ENCODE data around the gene IL32. TPM values are rescaled to one million over a fixed set of nuclear protein-coding genes. Genes with fewer than 3 reads are reported as not detected.
"Not testable (repeated sequence)": the region's sequence is repeated elsewhere in the genome, so short reads cannot be mapped to it uniquely, and the experiment has no call there.

The IL32 gene
- total RNA-seq, 3 donors from 2014 or later, result 585 to 715 (median 696) TPM

DNA sequence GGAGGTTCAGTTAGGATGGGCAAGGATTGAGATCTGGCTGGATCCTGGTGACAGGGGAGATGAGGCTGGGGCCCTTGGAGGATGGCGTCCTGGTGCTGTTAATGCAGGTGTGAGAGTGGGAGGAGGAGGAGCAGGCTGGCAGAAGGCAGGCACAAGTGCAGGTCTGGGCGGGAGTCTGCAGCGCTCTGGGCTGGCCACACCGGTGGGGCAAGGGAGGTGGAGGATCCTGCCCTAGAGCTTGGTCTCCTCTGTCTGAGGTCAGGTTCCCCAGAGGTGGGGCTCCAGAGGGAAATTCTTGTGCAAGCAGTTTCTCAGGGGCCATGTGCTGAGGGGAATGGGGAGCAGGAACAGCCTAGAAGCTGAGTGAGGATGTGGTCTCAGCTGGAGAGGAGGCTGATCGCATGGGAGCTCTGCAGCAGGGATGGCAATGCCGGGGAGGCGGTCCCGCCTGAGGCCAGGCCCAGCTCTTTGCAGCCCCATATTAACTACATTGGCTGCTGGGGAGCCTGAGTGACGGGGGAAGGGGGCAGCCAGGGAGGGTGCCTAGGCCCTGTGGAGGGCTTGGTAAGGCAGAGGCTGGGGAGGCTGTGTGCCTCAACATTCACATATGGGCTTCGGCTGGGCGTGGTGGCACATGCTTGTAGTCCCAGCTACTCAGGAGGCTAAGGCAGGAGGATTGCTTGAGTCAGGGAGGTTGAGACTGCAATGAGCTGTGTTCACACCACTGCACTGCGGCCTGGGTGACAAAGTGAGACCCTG, 12.7 kb upstream of the IL32 start:
- DNase-seq; H3K27me3 Mint-ChIP-seq (ENCODE audit: low read depth); H3K9me3 Mint-ChIP-seq; H3K36me3 Mint-ChIP-seq (ENCODE audit: insufficient read depth); H3K4me3 Mint-ChIP-seq: not testable (repeated sequence)
- peaks cover 38% of the 10 kb centered on the region for H3K4me1 Mint-ChIP-seq (ENCODE audit: low read depth)
- peak; percentile 71 to 79 for ATAC-seq

DNA sequence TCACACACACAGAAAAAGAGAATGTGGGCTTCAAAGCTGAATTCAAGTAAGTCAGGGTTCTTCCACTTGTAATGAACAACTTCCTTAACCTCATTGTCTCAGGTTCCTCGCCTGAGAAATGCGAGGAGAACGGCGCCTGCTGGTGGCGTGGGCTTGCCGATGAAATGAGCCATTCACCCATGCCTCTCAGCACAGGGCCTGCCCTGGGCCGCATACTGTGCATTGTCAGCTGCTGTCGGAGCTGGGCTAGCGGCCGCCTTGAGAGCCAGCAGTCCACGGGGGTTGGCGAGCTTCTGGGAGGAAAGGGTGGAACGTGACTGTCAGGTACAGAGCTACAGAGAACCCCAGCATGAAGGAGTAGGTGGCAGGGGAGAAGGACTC, 12.1 kb upstream of the IL32 start:
- not testable (repeated sequence) for H3K9me3 Mint-ChIP-seq; DNase-seq; H3K36me3 Mint-ChIP-seq (ENCODE audit: insufficient read depth); H3K27me3 Mint-ChIP-seq (ENCODE audit: low read depth); H3K4me3 Mint-ChIP-seq
- peaks cover 38% of the 10 kb centered on the region for H3K4me1 Mint-ChIP-seq (ENCODE audit: low read depth)
- peak; percentile 61 to 63 for ATAC-seq

DNA sequence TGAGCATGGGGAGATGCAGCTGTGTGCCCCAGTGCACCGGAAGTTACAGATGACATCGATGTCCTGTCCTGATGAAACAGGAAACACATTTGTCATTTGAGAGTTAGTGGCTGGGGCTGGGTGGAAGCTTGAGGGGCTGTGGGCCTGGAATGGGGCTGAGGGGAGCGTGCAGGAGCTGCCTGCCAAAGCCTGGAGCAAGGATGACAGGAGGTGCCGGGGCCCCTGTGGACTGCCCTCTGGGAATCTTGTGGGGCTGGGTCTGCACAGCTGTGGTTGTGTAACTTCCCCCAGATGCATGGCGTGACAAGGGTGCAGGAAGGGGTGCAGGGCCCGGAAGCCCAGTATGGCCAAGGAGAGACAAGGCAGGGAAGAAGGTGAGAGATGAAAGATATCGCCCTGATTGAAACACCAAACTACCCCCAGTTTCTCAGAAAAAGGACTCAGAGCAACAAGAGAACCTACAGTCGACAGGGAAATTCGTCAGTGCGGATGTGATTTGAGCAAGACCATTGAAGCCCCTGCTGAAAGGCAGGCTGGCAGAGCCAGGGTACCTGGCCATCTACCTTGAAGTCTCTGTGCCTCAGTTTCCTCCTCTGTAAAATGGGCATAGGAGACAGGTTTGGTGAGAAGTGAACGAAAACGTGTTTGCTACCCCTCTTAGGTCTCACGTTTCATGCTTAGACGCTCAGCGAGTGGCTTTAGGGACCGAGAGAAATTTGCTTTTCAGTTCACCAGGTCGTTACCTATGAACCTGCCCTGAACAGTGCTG, 10.3 kb upstream of the IL32 start:
- H3K9me3 Mint-ChIP-seq, result no peaks in the 10 kb centered on the region
- peaks cover 45% of the 10 kb centered on the region for H3K4me1 Mint-ChIP-seq (ENCODE audit: low read depth)
- DNase-seq, result no peak
- ATAC-seq, result no peak
- H3K36me3 Mint-ChIP-seq (ENCODE audit: insufficient read depth), result peaks cover 10% of the 10 kb centered on the region
- H3K27me3 Mint-ChIP-seq (ENCODE audit: low read depth), result no peaks in the 10 kb centered on the region
- H3K4me3 Mint-ChIP-seq, result peak overlapping the region; percentile 39

GRCh38 chr16:3055734-3056115, 9.7 kb upstream of the IL32 start:
- H3K27me3 Mint-ChIP-seq (ENCODE audit: low read depth); H3K36me3 Mint-ChIP-seq (ENCODE audit: insufficient read depth); H3K9me3 Mint-ChIP-seq; DNase-seq; H3K4me3 Mint-ChIP-seq; ATAC-seq: not testable (repeated sequence)
- peaks cover 50% of the 10 kb centered on the region for H3K4me1 Mint-ChIP-seq (ENCODE audit: low read depth)

DNA sequence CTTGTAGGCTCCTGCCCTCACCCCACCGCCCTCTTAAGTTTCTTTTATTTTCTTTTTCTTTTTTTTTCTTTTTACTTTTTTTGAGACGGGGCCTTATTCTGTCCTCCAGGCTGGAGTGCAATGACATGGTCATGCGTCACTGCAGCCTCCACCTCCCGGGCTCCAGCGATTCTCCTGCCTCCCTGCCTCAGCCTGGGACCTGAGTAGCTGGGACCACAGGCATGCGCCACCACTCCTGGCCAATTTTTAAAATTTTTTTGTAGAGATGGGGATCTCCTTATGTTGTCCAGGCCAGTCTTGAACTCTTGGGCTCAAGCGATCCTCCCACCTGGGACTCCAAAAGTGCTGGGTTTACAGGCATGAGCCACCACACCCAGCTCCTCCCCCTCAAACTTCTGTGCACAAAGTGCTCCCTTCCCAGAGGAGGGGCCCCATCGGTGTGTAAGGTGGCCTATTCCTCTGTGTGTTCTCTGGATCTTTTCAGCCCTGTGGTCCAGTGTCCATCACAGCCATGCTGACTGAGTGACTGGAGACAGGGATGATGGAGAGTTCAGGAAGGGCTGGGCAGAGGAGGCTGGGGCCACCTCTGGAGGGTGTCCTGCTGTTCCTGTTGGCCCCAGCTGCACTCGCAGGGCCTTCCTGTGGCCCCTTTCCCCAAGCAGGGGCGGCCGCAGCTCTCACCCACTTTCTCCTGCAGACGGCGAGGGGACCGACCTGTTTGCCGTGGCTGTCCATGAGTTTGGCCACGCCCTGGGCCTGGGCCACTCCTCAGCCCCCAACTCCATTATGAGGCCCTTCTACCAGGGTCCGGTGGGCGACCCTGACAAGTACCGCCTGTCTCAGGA, 8.9 kb upstream of the IL32 start:
- DNase-seq (no peak), ATAC-seq (no peak)
- Mint-ChIP-seq H3K27me3 (ENCODE audit: low read depth) (no peaks in the 10 kb centered on the region), H3K36me3 (ENCODE audit: insufficient read depth) (peaks cover 10% of the 10 kb centered on the region), H3K9me3 (no peaks in the 10 kb centered on the region), H3K4me3 (peak overlapping the region; percentile 62), H3K4me1 (ENCODE audit: low read depth) (peaks cover 50% of the 10 kb centered on the region)

DNA sequence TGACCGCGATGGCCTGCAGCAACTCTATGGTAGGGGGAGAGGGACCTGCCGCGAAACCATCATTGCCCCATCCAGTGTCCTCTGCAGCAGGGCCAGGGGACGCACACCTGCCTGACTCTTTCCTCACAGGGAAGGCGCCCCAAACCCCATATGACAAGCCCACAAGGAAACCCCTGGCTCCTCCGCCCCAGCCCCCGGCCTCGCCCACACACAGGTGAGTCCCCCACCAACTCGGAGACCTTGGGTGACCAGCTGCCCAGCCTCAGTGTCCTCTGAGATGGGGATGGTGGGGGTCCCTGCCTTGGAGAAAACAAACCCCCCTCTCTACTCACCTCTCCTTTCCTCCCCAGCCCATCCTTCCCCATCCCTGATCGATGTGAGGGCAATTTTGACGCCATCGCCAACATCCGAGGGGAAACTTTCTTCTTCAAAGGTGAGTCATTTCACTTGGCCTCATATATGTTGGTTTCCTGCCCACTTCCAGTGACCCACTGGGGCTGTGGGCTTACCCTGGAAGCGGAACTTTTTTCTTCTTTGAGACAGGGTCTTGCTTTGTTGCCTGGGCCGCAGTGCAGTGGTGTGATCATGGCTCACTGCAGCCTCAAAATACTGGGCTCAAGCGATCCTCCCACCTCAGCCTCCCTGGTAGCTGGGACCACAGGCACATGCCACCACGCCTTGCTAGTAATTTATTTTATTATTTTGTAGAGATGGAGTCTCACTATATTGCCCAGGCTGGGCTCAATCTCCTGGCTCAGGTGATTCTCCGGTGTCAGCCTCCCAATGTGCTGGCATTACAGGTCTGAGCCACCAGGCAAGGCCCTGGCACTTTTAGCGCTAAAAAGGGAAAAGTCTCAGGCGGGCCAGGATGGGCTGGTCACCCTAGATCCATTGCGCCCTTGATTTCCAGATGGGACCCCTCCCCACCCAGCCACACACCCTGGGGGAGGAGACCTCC, 8.0 kb upstream of the IL32 start:
- Mint-ChIP-seq H3K4me1 (ENCODE audit: low read depth) (peaks cover 52% of the 10 kb centered on the region), H3K9me3 (no peaks in the 10 kb centered on the region), H3K36me3 (ENCODE audit: insufficient read depth) (peaks cover 10% of the 10 kb centered on the region), H3K4me3 (peak overlapping the region; percentile 62), H3K27me3 (ENCODE audit: low read depth) (no peaks in the 10 kb centered on the region)
- DNase-seq, result no peak
- no peak for ATAC-seq

DNA sequence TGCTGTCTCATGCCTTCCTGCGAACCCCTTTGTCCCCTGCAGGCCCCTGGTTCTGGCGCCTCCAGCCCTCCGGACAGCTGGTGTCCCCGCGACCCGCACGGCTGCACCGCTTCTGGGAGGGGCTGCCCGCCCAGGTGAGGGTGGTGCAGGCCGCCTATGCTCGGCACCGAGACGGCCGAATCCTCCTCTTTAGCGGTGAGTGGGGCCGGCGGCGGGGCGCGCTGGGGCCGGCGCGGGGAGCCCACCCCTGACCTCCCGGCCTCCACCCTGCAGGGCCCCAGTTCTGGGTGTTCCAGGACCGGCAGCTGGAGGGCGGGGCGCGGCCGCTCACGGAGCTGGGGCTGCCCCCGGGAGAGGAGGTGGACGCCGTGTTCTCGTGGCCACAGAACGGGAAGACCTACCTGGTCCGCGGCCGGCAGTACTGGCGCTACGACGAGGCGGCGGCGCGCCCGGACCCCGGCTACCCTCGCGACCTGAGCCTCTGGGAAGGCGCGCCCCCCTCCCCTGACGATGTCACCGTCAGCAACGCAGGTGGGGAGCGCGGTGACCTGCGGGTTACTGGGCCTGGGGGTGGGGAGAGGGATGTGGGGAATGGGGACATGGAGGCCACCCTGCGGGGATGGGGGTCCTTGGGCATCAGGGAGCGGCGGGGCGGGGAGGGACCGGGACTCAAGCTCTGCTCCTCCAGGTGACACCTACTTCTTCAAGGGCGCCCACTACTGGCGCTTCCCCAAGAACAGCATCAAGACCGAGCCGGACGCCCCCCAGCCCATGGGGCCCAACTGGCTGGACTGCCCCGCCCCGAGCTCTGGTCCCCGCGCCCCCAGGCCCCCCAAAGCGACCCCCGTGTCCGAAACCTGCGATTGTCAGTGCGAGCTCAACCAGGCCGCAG, 7.1 kb upstream of the IL32 start:
- no peaks in the 10 kb centered on the region for H3K27me3 Mint-ChIP-seq (ENCODE audit: low read depth)

GRCh38 chr16:3059041-3059722, 6.3 kb upstream of the IL32 start:
- peak; percentile 91 to 92 for ATAC-seq
- Mint-ChIP-seq H3K4me1 (ENCODE audit: low read depth) (peaks cover 62% of the 10 kb centered on the region), H3K36me3 (ENCODE audit: insufficient read depth) (peaks cover 8% of the 10 kb centered on the region), H3K27me3 (ENCODE audit: low read depth) (no peaks in the 10 kb centered on the region), H3K9me3 (no peaks in the 10 kb centered on the region), H3K4me3 (peak overlapping the region; percentile 85)
- DNase-seq, result peak; percentile 86

More for the DNA sequence above, 7.1 kb upstream of the IL32 start:
- H3K36me3 Mint-ChIP-seq (ENCODE audit: insufficient read depth), result peaks cover 10% of the 10 kb centered on the region
- peaks cover 61% of the 10 kb centered on the region for H3K4me1 Mint-ChIP-seq (ENCODE audit: low read depth)
- ATAC-seq, result peak; percentile 56 to 59
- H3K4me3 Mint-ChIP-seq, result peak overlapping the region; percentile 85
- peak; percentile 46 for DNase-seq
- no peaks in the 10 kb centered on the region for H3K9me3 Mint-ChIP-seq

GRCh38 chr16:3059723-3060242, 5.7 kb upstream of the IL32 start:
- Mint-ChIP-seq H3K9me3 (no peaks in the 10 kb centered on the region), H3K36me3 (ENCODE audit: insufficient read depth) (peaks cover 7% of the 10 kb centered on the region), H3K4me3 (peak overlapping the region; percentile 82), H3K27me3 (ENCODE audit: low read depth) (no peaks in the 10 kb centered on the region), H3K4me1 (ENCODE audit: low read depth) (peaks cover 65% of the 10 kb centered on the region)
- no peak for DNase-seq
- no peak for ATAC-seq

DNA sequence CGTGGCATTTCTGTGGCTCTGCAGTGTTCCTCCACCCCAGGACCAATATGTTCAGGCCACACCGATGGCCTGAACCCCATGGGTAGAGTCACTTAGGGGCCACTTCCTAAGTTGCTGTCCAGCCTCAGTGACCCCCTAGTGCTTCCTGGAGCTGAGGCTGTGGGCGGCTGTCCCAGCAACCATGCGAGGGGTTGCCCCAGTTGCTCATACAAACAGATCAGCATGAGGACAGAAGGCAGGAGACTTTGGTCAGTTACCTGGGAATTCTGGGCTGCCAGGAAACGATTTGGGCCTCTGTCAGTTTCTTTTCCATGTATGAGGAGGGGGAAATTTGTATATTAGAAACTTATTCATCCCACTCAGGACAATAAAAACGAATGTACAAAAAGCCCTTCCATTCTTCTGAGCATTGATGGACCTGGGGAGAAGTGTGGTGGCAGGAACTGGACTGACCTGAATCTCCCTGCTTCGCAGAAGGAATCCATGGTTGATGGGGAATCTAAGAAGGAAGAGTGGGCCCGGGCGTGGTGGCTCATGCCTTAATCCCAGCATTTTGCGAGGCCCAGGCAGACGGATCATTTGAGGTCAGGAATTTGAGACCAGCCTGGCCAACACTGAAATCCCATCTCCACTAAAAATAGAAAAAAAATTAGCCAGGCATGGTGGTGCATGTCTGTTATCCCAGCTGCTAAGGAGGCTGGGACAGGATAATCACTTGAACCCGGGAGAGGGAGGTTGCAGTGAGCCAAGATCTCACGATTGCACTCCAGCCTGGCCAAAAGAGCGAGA, 4.9 kb upstream of the IL32 start:
- Mint-ChIP-seq H3K27me3 (ENCODE audit: low read depth) (no peaks in the 10 kb centered on the region), H3K4me1 (ENCODE audit: low read depth) (peaks cover 65% of the 10 kb centered on the region), H3K4me3 (peak overlapping the region; percentile 82), H3K36me3 (ENCODE audit: insufficient read depth) (peaks cover 2% of the 10 kb centered on the region), H3K9me3 (no peaks in the 10 kb centered on the region)
- no peak for ATAC-seq
- DNase-seq, result no peak

DNA sequence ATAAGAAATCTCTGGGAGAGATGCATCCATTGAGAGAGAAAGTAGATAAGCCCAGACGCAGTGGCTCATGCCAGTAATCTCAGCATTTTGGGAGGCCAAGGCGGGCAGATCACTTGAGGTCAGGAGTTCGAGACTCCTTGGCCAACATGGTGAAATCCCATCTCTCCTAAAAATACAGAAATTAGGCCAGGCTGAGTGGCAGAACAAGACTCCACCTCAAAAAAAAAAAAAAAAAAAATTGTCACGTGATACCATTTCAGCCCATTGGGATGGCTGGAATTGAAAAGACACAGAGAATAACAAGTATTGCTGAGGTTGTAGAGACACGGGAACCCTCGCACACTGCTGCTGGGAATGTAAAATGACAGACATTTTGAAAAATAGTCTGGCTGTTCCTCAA, 2.9 kb upstream of the IL32 start:
- no peaks in the 10 kb centered on the region for H3K27me3 Mint-ChIP-seq (ENCODE audit: low read depth)
- no peak for ATAC-seq
- H3K9me3 Mint-ChIP-seq, result no peaks in the 10 kb centered on the region
- no peak overlapping the region for H3K4me3 Mint-ChIP-seq
- H3K4me1 Mint-ChIP-seq (ENCODE audit: low read depth), result peaks cover 57% of the 10 kb centered on the region
- no peak for DNase-seq
- peaks cover 9% of the 10 kb centered on the region for H3K36me3 Mint-ChIP-seq (ENCODE audit: insufficient read depth)
